HEK293T (cell line): ENCODE measurements around the gene BMP6.
"Not testable (repeated sequence)": the region's sequence is repeated elsewhere in the genome, so short reads cannot be mapped to it uniquely, and the experiment has no call there.

Experiments
- CTCF ChIA-PET: fragments of 350-600 bp; formaldehyde crosslinking; extraction: SDS; loops from one replicate; lab custom pipeline; 2021; ENCODE audit warnings: antibody characterized with exemption, inconsistent platforms; lab: Yijun Ruan, JAX
- POLR2A ChIA-PET: fragments of 350-600 bp; formaldehyde crosslinking; extraction: SDS; loops from one replicate; lab custom pipeline; 2020; ENCODE audit warnings: antibody characterized with exemption, inconsistent platforms; lab: Yijun Ruan, JAX
- DNase-seq: peaks from one replicate; pipeline ENCODE4 v3.0.0; 2012; ENCODE audit warnings: mixed read lengths; ENCODE audit errors: extremely low spot score
- ARNT ChIP-seq: fragments of 450-650 bp; IDR thresholded peaks from 2 replicates; pipeline ENCODE4 v1.6.1; 2017; ENCODE audit warnings: mild to moderate bottlenecking
- BHLHE40 ChIP-seq: fragments of 450-650 bp; IDR thresholded peaks from 2 replicates; pipeline ENCODE4 v1.6.1; 2016; ENCODE audit warnings: mild to moderate bottlenecking, moderate library complexity, borderline replicate concordance
- CTBP1 ChIP-seq: fragments of 450-650 bp; IDR thresholded peaks from 2 replicates; pipeline ENCODE4 v1.6.1; 2016; ENCODE audit warnings: borderline replicate concordance
- ELF4 ChIP-seq: fragments of 450-650 bp; IDR thresholded peaks from 2 replicates; pipeline ENCODE4 v1.6.1; 2017; ENCODE audit warnings: antibody characterized with exemption
- FOXA1 ChIP-seq: fragments of 450-650 bp; IDR thresholded peaks from 2 replicates; pipeline ENCODE4 v1.6.1; 2016; ENCODE audit warnings: mild to moderate bottlenecking
- FOXK2 ChIP-seq: fragments of 450-650 bp; IDR thresholded peaks from 2 replicates; pipeline ENCODE4 v1.6.1; 2016; ENCODE audit warnings: mild to moderate bottlenecking
- FOXM1 ChIP-seq: fragments of 450-650 bp; IDR thresholded peaks from 2 replicates; pipeline ENCODE4 v1.6.1; 2017; ENCODE audit warnings: mild to moderate bottlenecking, borderline replicate concordance
- HDGF ChIP-seq: fragments of 450-650 bp; IDR thresholded peaks from 2 replicates; pipeline ENCODE4 v1.6.1; 2017; ENCODE audit warnings: antibody characterized with exemption, borderline replicate concordance
- L3MBTL2 ChIP-seq: fragments of 450-650 bp; conservative IDR thresholded peaks from 2 replicates; pipeline ENCODE4 v1.6.1; 2016; ENCODE audit warnings: mild to moderate bottlenecking
- LEF1 ChIP-seq: fragments of 450-650 bp; IDR thresholded peaks from 2 replicates; pipeline ENCODE4 v1.6.1; 2017; ENCODE audit warnings: mild to moderate bottlenecking, borderline replicate concordance
- NFRKB ChIP-seq: fragments of 450-650 bp; IDR thresholded peaks from 2 replicates; pipeline ENCODE4 v1.6.1; 2016; ENCODE audit warnings: mild to moderate bottlenecking, moderate library complexity
- SP1 ChIP-seq: fragments of 450-650 bp; IDR thresholded peaks from 2 replicates; pipeline ENCODE4 v1.6.1; 2017
- SUZ12 ChIP-seq: fragments of 450-650 bp; IDR thresholded peaks from 2 replicates; pipeline ENCODE4 v1.6.1; 2016; ENCODE audit warnings: mild to moderate bottlenecking
- TARDBP ChIP-seq: fragments of 450-650 bp; IDR thresholded peaks from 2 replicates; pipeline ENCODE4 v1.6.1; 2016
- ZNF384 ChIP-seq: fragments of 450-650 bp; IDR thresholded peaks from 2 replicates; pipeline ENCODE4 v1.6.1; 2016
- TF ChIP-seq, protein P1 (sequence below): fragments of 450-650 bp; IDR thresholded peaks from 2 replicates; pipeline ENCODE4 v1.6.1; 2016

BMP6 gene

DNA sequence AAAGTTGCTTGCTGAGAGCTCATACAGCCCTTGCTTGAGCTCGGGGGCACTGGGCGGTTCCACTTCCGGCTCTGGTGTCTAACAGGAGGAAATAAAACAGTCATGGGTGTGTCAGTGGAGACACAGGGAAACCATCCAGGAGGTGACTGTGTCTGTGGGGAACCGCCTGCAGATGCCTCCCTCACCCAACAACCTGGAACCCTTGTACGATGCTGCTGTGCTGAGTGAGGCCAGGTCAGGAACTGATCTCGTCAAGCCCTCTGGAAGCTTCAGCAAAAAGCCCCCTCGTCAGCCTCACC is 169.2 kb downstream of the BMP6 start:
- ChIA-PET CTCF (no interaction called here), POLR2A (no interaction called here)
- TF ChIP-seq L3MBTL2 (no peak), NFRKB (no peak), ZNF384 (no peak), SP1 (no peak), FOXA1 (no peak), SUZ12 (no peak), ARNT (no peak), FOXK2 (no peak), LEF1 (no peak), ELF4 (no peak), HDGF (no peak), TARDBP (no peak)
- TF ChIP-seq, protein P1, sequence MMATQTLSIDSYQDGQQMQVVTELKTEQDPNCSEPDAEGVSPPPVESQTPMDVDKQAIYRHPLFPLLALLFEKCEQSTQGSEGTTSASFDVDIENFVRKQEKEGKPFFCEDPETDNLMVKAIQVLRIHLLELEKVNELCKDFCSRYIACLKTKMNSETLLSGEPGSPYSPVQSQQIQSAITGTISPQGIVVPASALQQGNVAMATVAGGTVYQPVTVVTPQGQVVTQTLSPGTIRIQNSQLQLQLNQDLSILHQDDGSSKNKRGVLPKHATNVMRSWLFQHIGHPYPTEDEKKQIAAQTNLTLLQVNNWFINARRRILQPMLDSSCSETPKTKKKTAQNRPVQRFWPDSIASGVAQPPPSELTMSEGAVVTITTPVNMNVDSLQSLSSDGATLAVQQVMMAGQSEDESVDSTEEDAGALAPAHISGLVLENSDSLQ: no peak
- no peak for DNase-seq

DNA sequence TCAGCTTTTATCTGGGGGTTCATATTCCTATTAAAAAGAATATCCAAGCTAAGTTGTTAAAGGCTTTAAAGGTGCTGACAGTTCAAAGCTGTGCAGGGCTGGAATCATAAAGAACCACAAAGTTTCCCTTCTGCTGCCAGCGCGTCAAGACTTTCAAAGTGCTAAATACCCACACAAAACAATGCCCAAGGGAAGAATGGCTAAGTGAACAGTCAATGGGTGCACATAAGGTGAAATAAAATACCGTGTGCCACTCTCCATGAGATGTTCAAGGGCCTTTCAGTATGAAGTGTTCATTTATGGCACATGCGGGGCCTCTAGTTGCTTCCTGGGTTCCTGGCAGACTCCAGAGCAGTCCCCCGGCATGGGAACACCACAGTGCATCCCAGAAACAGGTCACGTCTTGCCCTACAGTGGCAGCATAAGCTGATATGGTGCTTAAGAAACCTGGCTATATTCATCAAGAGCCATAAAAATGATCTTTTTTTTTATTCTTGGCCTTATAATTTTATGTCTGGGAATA is 170.6 kb downstream of the BMP6 start:
- ChIA-PET POLR2A (no interaction called here), CTCF (no interaction called here)

DNA sequence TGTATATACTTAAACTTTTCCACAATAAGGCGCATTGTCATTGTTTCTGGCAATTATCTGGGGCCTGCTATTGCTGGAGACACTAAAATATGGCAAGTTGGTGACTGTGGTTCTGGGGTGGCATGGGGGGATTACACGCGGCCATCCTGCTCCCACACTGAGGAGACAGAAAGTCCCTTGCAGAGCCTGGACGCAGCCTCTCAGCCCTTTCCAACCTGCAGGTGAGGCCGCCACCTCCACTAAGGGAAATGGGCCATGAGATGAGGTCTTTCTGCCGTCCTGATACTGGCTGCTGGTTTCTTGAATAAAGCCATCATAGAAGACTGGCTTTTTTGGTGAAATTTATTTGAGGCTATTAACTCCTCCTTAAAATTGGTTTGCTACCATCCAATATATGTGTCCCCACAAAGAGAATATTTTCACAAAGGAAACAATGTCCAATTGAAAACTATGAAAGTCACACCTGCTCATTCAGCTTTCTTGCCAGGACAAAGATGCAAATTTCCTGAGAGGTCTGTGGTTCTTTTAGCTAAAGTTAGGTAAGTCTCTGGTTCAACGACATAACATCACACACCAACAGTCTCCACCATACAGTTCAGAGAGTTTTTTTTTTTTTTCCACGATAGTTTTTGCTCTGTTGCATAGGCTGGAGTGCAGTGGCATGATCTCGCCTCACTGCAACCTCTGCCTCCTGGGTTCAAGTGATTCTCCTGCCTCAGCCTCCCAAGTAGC is 171.7 kb downstream of the BMP6 start:
- POLR2A ChIA-PET: no interaction called here
- no peak for TF ChIP-seq FOXK2
- no peak for TF ChIP-seq SUZ12
- TF ChIP-seq ZNF384: no peak
- TF ChIP-seq SP1: no peak
- TF ChIP-seq, protein P1: no peak
- TF ChIP-seq L3MBTL2: no peak
- TF ChIP-seq BHLHE40: no peak
- TF ChIP-seq HDGF: no peak
- no peak for TF ChIP-seq ARNT
- no peak for TF ChIP-seq FOXM1
- TF ChIP-seq ELF4: no peak
- no peak for TF ChIP-seq TARDBP
- TF ChIP-seq NFRKB: no peak
- TF ChIP-seq LEF1: no peak
- no peak for TF ChIP-seq CTBP1
- TF ChIP-seq FOXA1: no peak
- CTCF ChIA-PET: interaction anchor here (0.7 kb wide), 1 partner anchor 175 kb away, joined by 5 read pairs; no protein-coding TSS in a partner anchor
- no peak for DNase-seq

More for the DNA sequence above, 170.6 kb downstream of the BMP6 start:
- DNase-seq: no peak
- TF ChIP-seq TARDBP: no peak
- TF ChIP-seq ARNT: no peak
- TF ChIP-seq ZNF384: no peak
- TF ChIP-seq, protein P1: no peak
- TF ChIP-seq FOXK2: no peak
- no peak for TF ChIP-seq LEF1
- no peak for TF ChIP-seq BHLHE40
- TF ChIP-seq NFRKB: no peak
- no peak for TF ChIP-seq FOXM1
- no peak for TF ChIP-seq SP1
- no peak for TF ChIP-seq CTBP1
- TF ChIP-seq FOXA1: no peak
- no peak for TF ChIP-seq SUZ12

DNA sequence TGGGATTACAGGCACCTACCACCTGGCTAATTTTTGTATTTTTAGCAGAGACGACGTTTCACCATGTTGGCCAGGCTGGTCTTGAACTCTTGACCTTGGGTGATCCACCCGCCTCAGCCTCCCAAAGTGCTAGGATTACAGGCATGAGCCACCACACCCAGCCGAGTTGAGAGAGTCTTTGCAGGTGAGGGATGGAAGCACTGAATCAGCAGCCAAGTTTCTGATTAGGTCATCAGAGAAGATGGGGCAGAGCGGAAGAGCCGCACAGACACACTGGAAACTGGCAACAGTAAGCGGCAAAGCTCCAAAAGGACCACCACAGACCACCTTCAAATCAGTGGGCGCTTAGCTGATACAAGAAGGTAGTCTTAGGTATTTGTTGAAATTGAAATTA is 172.3 kb downstream of the BMP6 start:
- CTCF ChIA-PET, DNase-seq, POLR2A ChIA-PET: not testable (repeated sequence)

DNA sequence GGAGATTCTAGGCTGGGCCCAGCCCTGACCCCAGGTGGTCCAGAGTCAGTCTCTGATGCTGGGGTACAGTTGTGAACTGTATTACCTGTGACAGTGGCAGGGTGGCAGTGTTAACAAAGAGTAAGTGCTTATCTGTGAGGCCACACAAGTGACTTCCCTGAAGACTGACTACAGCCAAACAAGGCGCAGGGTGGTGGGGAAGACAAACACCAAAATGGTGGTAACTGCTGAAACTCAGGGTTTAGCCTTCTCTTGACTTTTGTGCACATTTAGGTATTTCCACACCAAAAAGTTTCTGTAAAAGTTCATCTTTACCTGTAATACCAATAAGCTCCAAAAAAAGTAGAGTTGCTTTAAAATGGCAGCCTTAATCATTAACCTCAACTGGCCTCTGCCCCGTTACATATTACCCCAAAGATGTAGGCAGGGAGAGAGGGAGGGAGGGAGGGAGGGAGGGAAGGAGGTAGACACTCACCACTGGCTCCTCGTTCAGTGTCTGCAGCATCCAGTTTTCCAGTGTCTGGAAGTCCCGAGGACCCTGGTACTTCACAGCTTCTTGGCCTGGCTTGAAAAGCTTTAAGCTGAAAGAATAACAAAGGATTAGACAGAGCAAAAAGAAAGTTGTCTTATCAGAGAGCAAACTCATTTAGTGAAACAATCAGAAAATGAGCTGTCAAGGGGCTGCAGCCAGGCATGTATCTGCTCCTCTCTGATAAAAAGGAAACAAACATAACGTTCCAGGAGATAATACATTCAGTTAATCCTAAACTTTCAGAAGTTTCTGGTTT is 173.4 kb downstream of the BMP6 start:
- ChIA-PET CTCF (interaction anchor here (0.6 kb wide), 2 partner anchors 62 to 177 kb away, joined by 3 to 5 read pairs; no protein-coding TSS in a partner anchor), POLR2A (interaction anchor here (1.0 kb wide), 1 partner anchor 10 kb away, joined by 5 read pairs; no protein-coding TSS in a partner anchor)
- DNase-seq: no peak
- TF ChIP-seq L3MBTL2 (no peak), ARNT (no peak), NFRKB (no peak), FOXK2 (no peak), ELF4 (no peak), ZNF384 (no peak), SP1 (no peak), HDGF (no peak), BHLHE40 (no peak), SUZ12 (no peak), TARDBP (no peak)

DNA sequence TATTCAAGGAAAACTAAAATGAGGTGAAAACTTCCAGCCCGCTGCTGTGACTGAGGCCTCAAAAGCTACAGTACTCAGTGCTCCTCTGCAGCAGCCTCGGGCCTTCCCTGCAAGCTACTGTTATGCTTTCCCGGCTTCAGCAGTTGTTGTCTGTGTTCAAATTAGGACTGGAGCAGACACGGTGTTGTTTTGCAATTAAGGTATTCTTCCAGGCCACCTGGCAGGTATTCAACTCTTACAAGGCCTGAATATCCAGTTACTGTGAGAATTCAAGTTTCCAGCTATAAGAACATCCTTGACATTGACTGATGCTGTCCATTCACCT is 174.0 kb downstream of the BMP6 start:
- POLR2A ChIA-PET: interaction anchor here (1.0 kb wide), 1 partner anchor 10 kb away, joined by 5 read pairs; no protein-coding TSS in a partner anchor

More for the DNA sequence above, 174.0 kb downstream of the BMP6 start:
- TF ChIP-seq BHLHE40: no peak
- TF ChIP-seq TARDBP: no peak
- no peak for TF ChIP-seq ZNF384
- TF ChIP-seq ARNT: no peak
- no peak for TF ChIP-seq HDGF
- no peak for TF ChIP-seq FOXM1
- no peak for TF ChIP-seq L3MBTL2
- no peak for TF ChIP-seq LEF1
- no peak for TF ChIP-seq NFRKB
- TF ChIP-seq ELF4: no peak
- no peak for TF ChIP-seq FOXA1
- no peak for TF ChIP-seq SP1
- TF ChIP-seq CTBP1: no peak
- TF ChIP-seq SUZ12: no peak
- TF ChIP-seq, protein P1: no peak
- TF ChIP-seq FOXK2: no peak
- CTCF ChIA-PET: interaction anchor here (0.6 kb wide), 2 partner anchors 61 to 177 kb away, joined by 3 to 5 read pairs; no protein-coding TSS in a partner anchor
- no peak for DNase-seq
